HG02884 (cell line): Measurements from ENCODE around the gene GDPD4.

Experiments used
- ATAC-seq: cut with Tn5 transposase; IDR thresholded peaks from one replicate; pipeline ENCODE4 v1.9.1; 2021; ENCODE audit warnings: mild to moderate bottlenecking, moderate library complexity; ENCODE audit not compliant: unreplicated experiment

GDPD4 gene

DNA sequence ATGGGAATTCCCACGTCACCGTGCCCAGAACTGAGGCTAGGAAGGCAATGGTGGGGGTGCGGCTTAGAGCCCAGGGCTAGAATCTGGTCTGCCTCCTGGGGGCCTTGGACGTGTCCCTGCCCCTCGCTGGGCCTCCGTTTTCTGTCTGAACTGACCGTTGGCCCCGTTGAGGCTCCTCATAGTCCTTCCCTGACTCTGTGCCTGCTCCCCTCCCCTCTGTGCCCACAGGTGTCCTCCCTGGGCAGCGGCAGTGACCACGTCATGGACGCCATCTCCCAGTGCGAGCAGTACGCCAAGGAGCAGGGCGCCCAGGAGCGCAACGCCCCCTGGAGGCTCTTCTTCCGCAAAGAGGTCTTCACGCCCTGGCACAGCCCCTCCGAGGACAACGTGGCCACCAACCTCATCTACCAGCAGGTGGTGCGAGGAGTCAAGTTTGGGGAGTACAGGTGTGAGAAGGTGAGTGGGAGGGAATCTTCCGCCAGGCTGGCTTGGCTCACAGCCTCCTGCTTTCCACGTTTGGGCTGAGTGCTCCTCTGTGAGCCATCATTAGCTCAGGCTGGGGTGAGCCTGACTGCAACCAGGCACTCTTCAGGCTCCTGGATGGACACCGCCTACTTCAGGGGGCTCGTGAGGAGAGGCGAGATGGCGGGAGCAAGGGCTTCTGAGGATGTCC is 109.5 kb downstream of the GDPD4 start:
- ATAC-seq, result no peak

DNA sequence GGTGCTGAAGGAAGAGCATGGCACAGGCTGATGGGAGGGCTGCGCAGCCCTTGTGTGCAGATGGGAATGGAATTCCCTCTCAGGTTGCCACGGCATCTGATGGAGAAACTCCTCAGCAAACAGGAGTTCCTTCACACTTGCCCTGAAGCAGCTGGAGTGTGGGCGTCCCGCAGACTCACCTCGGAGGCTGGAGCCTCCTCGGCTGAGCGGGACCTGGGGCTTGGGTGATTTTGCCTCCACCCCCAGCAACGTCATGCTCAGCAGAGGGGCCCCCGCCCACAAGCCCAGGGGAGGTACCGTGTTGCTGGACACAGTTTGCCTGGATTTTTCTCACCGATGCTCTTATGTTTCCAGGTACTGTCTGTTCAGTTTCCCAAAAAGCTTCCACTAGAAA is 110.1 kb downstream of the GDPD4 start:
- ATAC-seq, result no peak

- no peak for ATAC-seq
Observed at GRCh38 chr11:77190331-77191075, 111.0 kb downstream of the GDPD4 start.

GRCh38 chr11:77189588-77190210 is 111.8 kb downstream of the GDPD4 start:
- no peak for ATAC-seq

GRCh38 chr11:77188633-77189491 is 112.6 kb downstream of the GDPD4 start:
- no peak for ATAC-seq

DNA sequence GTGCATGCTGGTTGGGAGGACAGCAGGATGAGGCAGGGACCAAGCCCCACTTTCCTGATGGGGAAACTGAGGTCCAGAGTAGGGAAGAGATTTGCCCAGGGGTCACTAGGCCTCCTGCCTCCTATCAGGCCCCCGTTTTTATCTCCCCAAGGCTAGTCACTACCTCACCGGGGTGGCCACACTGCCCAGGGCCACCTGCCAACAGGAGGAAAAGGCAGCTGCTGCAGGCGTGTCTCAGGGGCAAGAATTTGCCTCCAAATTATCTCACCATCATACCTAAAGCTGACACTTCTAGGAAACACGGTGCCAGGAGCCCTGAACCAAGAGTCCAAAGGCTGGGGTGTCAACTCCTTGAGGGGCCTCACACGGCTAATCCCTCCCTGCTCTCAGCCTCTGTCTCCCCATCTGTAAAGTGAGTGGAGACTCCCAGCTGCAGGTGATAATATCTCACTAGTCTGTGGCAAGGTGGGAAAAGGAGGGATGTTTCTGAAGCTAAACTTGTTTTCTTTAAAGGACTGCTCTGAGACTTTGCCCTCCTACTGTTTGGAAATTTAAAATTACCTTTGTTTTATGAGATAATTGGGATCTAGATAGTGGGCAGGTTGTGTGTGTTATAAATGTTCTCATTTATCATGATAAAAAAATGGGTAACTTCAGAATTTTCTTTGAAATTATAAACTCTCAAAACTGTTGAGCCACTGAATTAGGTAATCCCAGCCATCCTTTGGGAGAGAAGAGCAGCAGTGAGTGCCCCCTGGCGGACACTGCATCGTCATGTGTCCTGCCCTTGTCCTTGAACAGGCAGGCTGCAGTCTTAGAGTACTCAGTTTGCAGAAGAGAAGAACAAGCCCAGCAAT is 113.5 kb downstream of the GDPD4 start:
- no peak for ATAC-seq

- no peak for ATAC-seq
Observed at GRCh38 chr11:77187111-77187750, 114.3 kb downstream of the GDPD4 start.

DNA sequence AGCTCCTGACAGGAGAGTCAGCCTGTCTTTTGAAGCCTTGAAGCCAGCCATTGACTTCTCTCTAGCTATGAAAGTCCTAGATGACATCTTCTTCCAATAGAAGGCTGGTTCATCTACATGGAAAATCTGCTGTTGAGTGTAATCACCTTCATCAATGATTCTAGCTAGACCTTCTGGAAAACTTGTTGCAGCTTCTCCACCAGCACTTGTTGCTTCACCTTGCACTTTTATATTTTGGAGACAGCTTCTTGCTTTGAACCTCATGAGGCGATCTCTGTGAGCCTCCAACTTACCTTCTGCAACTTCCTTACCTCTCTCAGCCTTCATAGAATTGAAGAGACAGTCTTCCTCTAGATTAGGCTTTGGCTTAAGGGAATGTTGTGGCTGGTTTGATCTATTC is 115.2 kb downstream of the GDPD4 start:
- ATAC-seq, result no peak

GRCh38 chr11:77184136-77184860 is 117.2 kb downstream of the GDPD4 start:
- no peak for ATAC-seq

- no peak for ATAC-seq
Observed at GRCh38 chr11:77183431-77183984, 118.0 kb downstream of the GDPD4 start.

DNA sequence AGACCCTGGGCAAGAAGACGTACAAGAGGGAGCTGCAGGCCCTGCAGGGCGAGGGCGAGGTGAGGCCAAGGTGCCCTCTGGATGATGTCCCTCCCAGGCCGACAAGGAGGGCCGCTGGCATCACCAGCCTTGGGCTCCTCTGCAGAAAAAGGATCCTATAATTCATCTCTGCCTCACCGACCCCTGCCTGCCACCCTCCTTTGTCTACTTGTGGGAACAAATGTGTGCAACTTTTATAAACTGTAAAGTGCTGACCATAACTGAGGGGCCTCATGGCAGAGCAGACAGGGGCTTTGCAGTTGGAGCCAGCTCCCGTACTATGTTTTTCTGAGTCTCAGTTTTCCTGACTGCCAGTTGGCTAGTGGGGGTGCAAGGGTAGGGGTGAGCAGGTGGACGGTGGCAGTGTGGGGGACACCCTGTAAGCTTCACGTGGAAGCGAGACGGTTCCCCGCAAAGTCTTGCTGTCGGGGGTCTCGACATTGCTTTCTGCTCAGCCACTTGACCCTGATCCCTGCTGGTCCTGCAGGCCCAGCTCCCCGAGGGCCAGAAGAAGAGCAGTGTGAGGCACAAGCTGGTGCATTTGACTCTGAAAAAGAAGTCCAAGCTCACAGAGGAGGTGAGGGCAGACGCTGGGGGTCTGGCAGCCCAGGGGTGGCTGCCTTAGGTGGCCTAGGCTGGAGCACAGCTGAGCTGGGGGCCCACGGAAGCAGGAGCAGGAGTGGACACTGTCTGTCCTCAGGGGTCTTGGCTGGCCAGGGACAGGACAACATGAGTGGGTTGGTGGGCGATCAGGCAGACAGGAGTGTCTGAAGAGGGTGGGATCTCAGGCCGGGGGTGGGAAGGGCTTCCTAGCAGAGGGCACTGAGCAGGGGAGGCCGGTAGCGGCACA is 118.7 kb downstream of the GDPD4 start:
- no peak for ATAC-seq

DNA sequence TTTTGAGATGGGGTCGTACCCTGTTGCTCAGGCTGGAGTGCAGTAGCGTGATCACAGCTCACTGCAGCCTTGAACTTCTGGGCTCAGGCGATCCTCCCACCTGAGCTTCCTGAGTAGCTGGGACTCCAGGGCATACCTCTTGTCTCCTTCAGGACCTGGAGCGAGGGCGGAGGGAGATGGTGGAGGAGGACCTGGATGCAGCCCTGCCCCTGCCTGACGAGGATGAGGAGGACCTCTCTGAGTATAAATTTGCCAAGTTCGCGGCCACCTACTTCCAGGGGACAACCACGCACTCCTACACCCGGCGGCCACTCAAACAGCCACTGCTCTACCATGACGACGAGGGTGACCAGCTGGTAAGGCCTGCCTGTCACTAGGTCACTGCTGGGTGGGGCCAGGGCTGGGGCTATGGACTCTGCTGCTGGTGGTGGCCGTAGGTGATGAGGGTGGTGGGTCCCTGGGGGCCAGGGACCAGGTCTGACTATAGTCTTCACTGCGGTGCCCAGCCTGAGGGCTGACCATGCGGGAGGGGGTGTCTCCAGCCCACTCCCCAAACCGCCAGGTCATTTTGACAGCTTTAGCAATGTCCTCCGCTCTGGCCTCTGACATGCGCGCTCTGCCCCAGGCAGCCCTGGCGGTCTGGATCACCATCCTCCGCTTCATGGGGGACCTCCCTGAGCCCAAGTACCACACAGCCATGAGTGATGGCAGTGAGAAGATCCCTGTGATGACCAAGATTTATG is 119.5 kb downstream of the GDPD4 start:
- no peak for ATAC-seq

DNA sequence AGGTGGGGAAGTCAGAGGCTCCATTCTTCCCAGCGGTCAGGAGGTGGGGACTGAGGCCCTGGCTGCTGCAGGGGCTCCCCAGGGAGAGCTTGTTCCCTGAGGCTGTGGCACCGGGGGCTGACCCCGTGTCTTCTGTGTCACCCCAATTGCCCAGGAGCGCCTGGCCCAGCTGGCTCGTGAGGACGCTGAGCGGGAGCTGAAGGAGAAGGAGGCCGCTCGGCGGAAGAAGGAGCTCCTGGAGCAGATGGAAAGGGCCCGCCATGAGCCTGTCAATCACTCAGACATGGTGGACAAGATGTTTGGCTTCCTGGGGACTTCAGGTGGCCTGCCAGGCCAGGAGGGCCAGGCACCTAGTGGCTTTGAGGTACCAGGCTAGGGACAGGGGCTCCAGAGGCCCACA is 120.3 kb downstream of the GDPD4 start:
- ATAC-seq, result no peak

GRCh38 chr11:77180346-77180745 is 121.1 kb downstream of the GDPD4 start:
- ATAC-seq, result no peak

DNA sequence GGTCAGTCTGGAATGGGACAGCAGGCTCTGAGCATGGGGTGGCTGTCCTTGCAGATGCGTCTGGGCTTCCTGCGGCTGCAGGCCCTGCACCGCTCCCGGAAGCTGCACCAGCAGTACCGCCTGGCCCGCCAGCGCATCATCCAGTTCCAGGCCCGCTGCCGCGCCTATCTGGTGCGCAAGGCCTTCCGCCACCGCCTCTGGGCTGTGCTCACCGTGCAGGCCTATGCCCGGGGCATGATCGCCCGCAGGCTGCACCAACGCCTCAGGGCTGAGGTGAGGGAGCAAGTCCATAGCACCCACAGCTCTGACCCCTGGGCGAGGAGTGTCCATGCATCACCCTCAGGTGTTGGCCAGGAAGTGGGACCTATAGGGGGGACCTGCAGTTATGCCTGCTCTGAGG is 121.8 kb downstream of the GDPD4 start:
- no peak for ATAC-seq

GRCh38 chr11:77179048-77179447 is 122.4 kb downstream of the GDPD4 start:
- ATAC-seq, result no peak

DNA sequence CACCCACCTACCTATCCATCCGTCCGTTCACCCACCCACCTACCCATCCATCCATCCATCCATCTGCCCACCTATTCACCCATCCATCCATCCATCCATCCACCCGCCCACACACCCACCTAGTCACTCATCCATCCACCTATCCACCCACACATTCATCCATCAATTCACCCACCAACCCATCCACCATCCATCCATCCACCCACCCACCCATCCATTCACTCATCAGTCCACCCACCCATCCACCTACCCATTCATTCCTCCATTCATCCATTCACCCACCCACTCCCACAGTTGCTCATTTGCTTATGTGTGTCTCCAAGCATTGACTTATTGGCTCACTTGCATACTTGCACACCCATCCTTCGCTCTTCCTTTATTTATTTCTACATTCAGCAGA is 123.3 kb downstream of the GDPD4 start:
- ATAC-seq, result no peak
